CD14-positive monocyte (primary cell): ENCODE data around the gene GPA33. TPM values are rescaled to one million over a fixed set of nuclear protein-coding genes. Genes with fewer than 3 reads are reported as not detected.

ENCODE experiments used
- DNase-seq, 3 donors: peaks; one replicate each; pipeline ENCODE4 v3.0.0-alpha.2; 2011 to 2022
- H2AFZ ChIP-seq: 2 replicates; pipeline ENCODE4 v1.6.0; 2012; ENCODE audit warnings: mild to moderate bottlenecking, low read depth, low read length, inconsistent platforms; ENCODE audit not compliant: insufficient read depth, poor library complexity, severe bottlenecking
- H3K27ac ChIP-seq, 2 donors: 1 replicate in 1 of 2; 2 replicates in 1 of 2; pipeline ENCODE4 v1.5.1; 2012 to 2013; ENCODE audit warnings: low read length in 2 of 2, control low read depth in 1 of 2, inconsistent platforms in 1 of 2, low read depth in 1 of 2, mild to moderate bottlenecking in 1 of 2
- H3K27me3 ChIP-seq, 2 donors: one replicate each; pipeline versions ENCODE4 v1.6.0 to v1.6.1; 2011 to 2013; ENCODE audit warnings: low read length in 2 of 2; ENCODE audit not compliant: control insufficient read depth in 2 of 2, insufficient read depth in 2 of 2
- H3K36me3 ChIP-seq, 2 donors: replicated peaks in 1 of 2; 1 replicate in 1 of 2; 2 replicates in 1 of 2; pipeline versions ENCODE4 v1.5.1 to v1.6.1; 2012 to 2013; ENCODE audit warnings: low read length in 2 of 2, control low read depth in 1 of 2, inconsistent platforms in 1 of 2, mild to moderate bottlenecking in 1 of 2; ENCODE audit not compliant: insufficient read depth in 2 of 2, control insufficient read depth in 1 of 2
- H3K4me1 ChIP-seq, 2 donors: 1 replicate in 1 of 2; 2 replicates in 1 of 2; pipeline versions ENCODE4 v1.5.1 to v1.6.1; 2012 to 2013; ENCODE audit warnings: low read length in 2 of 2, control low read depth in 1 of 2, inconsistent platforms in 1 of 2, mild to moderate bottlenecking in 1 of 2, moderate library complexity in 1 of 2; ENCODE audit not compliant: insufficient read depth in 2 of 2, control insufficient read depth in 1 of 2
- H3K4me2 ChIP-seq: replicated peaks from 2 replicates; pipeline ENCODE3; 2012; ENCODE audit warnings: low read length, moderate library complexity, mild to moderate bottlenecking; ENCODE audit not compliant: poor library complexity, severe bottlenecking; ENCODE audit errors: extremely low read depth
- H3K4me3 ChIP-seq, 3 experiments: fragments of 200-600 bp in 1 of 3; sonication (generic) in 1 of 3; replicated peaks in 1 of 3; 1 replicate in 2 of 3; 2 replicates in 1 of 3; pipeline ENCODE4 v1.5.1; 2011 to 2013; ENCODE audit warnings: low read length in 3 of 3, mild to moderate bottlenecking in 3 of 3, control low read depth in 2 of 3, low read depth in 2 of 3, inconsistent platforms in 1 of 3, moderate library complexity in 1 of 3
- H3K79me2 ChIP-seq: 2 replicates; pipeline ENCODE4 v1.6.0; 2012; ENCODE audit warnings: mild to moderate bottlenecking, control low read depth, inconsistent platforms, low read length, moderate library complexity; ENCODE audit not compliant: insufficient read depth
- H3K9ac ChIP-seq: 2 replicates; pipeline ENCODE4 v1.6.0; 2017; ENCODE audit warnings: low read length, mild to moderate bottlenecking; ENCODE audit not compliant: insufficient read depth, poor library complexity, severe bottlenecking
- H3K9me3 ChIP-seq, 2 donors: replicated peaks in 1 of 2; 1 replicate in 1 of 2; 2 replicates in 1 of 2; pipeline versions ENCODE4 v1.5.1 to v1.6.1; 2012 to 2013; ENCODE audit warnings: low read length in 2 of 2, control low read depth in 1 of 2; ENCODE audit not compliant: control insufficient read depth in 1 of 2, insufficient read depth in 1 of 2
- H4K20me1 ChIP-seq: 2 replicates; pipeline ENCODE4 v1.6.0; 2012; ENCODE audit warnings: mild to moderate bottlenecking, low read length, control low read depth, moderate library complexity; ENCODE audit not compliant: insufficient read depth
- H3K27ac Mint-ChIP-seq, 7 donors: one replicate each; pipeline ENCODE4 v1.8.0; 2020; ENCODE audit warnings: mild to moderate bottlenecking in 7 of 7, mixed read lengths in 7 of 7, moderate library complexity in 6 of 7, inconsistent platforms in 2 of 7
- H3K27me3 Mint-ChIP-seq, 3 donors: one replicate each; pipeline ENCODE4 v1.8.0; 2021 to 2022; ENCODE audit warnings: low read depth in 3 of 3, mild to moderate bottlenecking in 3 of 3, mixed read lengths in 3 of 3, moderate library complexity in 3 of 3, inconsistent platforms in 1 of 3
- H3K36me3 Mint-ChIP-seq, 2 donors: one replicate each; pipeline ENCODE4 v1.8.0; 2020; ENCODE audit warnings: mixed read lengths in 2 of 2, inconsistent platforms in 1 of 2, mild to moderate bottlenecking in 1 of 2
- H3K4me1 Mint-ChIP-seq: one replicate; pipeline ENCODE4 v1.8.0; 2020; ENCODE audit warnings: mild to moderate bottlenecking, mixed read lengths
- H3K4me3 Mint-ChIP-seq, 2 donors: one replicate each; pipeline ENCODE4 v1.8.0; 2020; ENCODE audit warnings: mild to moderate bottlenecking in 2 of 2, mixed read lengths in 2 of 2, moderate library complexity in 1 of 2
- H3K9me3 Mint-ChIP-seq, 7 donors: one replicate each; pipeline ENCODE4 v1.8.0; 2020 to 2022; ENCODE audit warnings: mixed read lengths in 7 of 7, mild to moderate bottlenecking in 6 of 7, moderate library complexity in 6 of 7, inconsistent platforms in 2 of 7
- WGBS: methylation state at CpG from one replicate; pipeline ENCODE4 v1.1.5; 2013; ENCODE audit warnings: missing lambda C conversion rate; ENCODE audit not compliant: insufficient coverage; 5-methylcytosine and 5-hydroxymethylcytosine counted together
- intact Hi-C, 2 donors: fragments of 100-400 bp; cut with micrococcal nuclease; formaldehyde crosslinking; loops; one replicate each; pipeline versions ENCODE4 v1.15.0 to v1.15.1; 2023
- polyA plus RNA-seq, 3 donors: library from polyadenylated mRNA; depleted of rRNA in 1 of 3; unstranded in 2 of 3; stranded (reverse) in 1 of 3; fragments of 300-500 nt in 2 of 3; fragments of >200 nt in 1 of 3; fragmentation: Illumina TruSeq in 2 of 3; gene quantifications; 1 replicate in 2 of 3; 2 replicates in 1 of 3; pipeline ENCODE4 v1.2.3, GENCODE V29; 2012 to 2021
- TF ChIP-seq, protein P1 (sequence below): fragments of 200-600 bp; IDR thresholded peaks from one replicate; pipeline ENCODE4 v1.8.0; 2022; ENCODE audit warnings: antibody characterized with exemption, mild to moderate bottlenecking

GPA33 gene
- polyA plus RNA-seq, 3 donors = 0.84 to 1.8 (median 1.8) TPM

DNA sequence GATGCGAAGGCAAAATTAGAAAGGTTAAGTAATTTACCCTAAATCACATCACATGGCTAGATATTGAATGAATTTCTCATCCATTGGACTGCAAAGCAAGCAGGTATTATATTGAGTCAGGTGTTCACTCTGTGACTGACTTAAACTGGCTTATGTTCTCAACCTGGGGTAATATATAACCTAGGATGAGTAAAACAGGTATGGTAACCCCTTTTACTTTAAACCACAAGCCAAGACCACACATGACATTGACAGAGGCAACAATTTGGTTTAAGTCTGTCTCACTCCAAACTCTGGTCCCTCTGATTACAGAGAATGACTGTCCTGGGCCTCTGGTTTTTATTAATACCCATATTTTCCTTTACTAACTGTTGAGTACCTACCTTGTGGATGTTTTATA lies 67.8 kb downstream of the GPA33 start:
- H2AFZ ChIP-seq = no peak overlapping the region
- intact Hi-C loops = no loop called here
- no peaks in the 10 kb centered on the region for H3K27me3 Mint-ChIP-seq

GRCh38 chr1:167016100-167016750 lies 74.0 kb downstream of the GPA33 start:
- Histone ChIP-seq H3K4me3 (peak overlapping the region in 1 of 3 experiments; percentile 44), H3K4me2 (peak overlapping the region; percentile 45), H3K27me3 (no peaks in the 10 kb centered on the region), H3K4me1 (peaks cover 5 to 17% of the 10 kb centered on the region in 2 donors), H2AFZ (no peak overlapping the region), H4K20me1 (no peaks in the 10 kb centered on the region), H3K9me3 (no peaks in the 10 kb centered on the region), H3K9ac (peak overlapping the region; percentile 12), H3K79me2 (no peaks in the 10 kb centered on the region), H3K27ac (peak overlapping the region in 1 of 2 donors; percentile 9), H3K36me3 (no peaks in the 10 kb centered on the region)
- intact Hi-C loops = no loop called here
- TF ChIP-seq, protein P1, sequence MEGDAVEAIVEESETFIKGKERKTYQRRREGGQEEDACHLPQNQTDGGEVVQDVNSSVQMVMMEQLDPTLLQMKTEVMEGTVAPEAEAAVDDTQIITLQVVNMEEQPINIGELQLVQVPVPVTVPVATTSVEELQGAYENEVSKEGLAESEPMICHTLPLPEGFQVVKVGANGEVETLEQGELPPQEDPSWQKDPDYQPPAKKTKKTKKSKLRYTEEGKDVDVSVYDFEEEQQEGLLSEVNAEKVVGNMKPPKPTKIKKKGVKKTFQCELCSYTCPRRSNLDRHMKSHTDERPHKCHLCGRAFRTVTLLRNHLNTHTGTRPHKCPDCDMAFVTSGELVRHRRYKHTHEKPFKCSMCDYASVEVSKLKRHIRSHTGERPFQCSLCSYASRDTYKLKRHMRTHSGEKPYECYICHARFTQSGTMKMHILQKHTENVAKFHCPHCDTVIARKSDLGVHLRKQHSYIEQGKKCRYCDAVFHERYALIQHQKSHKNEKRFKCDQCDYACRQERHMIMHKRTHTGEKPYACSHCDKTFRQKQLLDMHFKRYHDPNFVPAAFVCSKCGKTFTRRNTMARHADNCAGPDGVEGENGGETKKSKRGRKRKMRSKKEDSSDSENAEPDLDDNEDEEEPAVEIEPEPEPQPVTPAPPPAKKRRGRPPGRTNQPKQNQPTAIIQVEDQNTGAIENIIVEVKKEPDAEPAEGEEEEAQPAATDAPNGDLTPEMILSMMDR = no peak
- H3K27me3 Mint-ChIP-seq = no peaks in the 10 kb centered on the region
- no peaks in the 10 kb centered on the region for H3K36me3 Mint-ChIP-seq
- H3K27ac Mint-ChIP-seq = peak overlapping the region in 2 of 7 donors; percentile 31 to 39
- peaks cover 20% of the 10 kb centered on the region for H3K4me1 Mint-ChIP-seq
- H3K4me3 Mint-ChIP-seq = peak overlapping the region in 1 of 2 donors; percentile 26
- peaks cover 0 to 3% (median 0%) of the 10 kb centered on the region in 7 donors for H3K9me3 Mint-ChIP-seq
- peak in 2 of 3 donors; percentile 2 to 3 for DNase-seq
- no CpG with 5 or more reads among the region's 6 CpGs for WGBS

More for the DNA sequence above, 67.8 kb downstream of the GPA33 start:
- Mint-ChIP-seq H3K27ac (no peak overlapping the region), H3K4me3 (no peak overlapping the region), H3K36me3 (no peaks in the 10 kb centered on the region), H3K9me3 (peaks cover 0 to 4% (median 3%) of the 10 kb centered on the region in 7 donors), H3K4me1 (no peaks in the 10 kb centered on the region)
- H3K4me1 ChIP-seq = no peaks in the 10 kb centered on the region
- no peak overlapping the region for H3K9ac ChIP-seq
- TF ChIP-seq, protein P1 = no peak
- no peak overlapping the region for H3K4me3 ChIP-seq
- no peak for DNase-seq
- H3K79me2 ChIP-seq = no peaks in the 10 kb centered on the region
- WGBS = no CpG with 5 or more reads among the region's 1 CpG
- H3K36me3 ChIP-seq = no peaks in the 10 kb centered on the region
- no peaks in the 10 kb centered on the region for H3K9me3 ChIP-seq
- H3K4me2 ChIP-seq = no peak overlapping the region
- no peaks in the 10 kb centered on the region for H4K20me1 ChIP-seq
- no peaks in the 10 kb centered on the region for H3K27me3 ChIP-seq
- H3K27ac ChIP-seq = no peak overlapping the region
